MV-4-11 (cell line): Measurements from ENCODE around the gene TIMP1.
A peak's percentile ranks its signal among the peaks of the same experiment; 100 is the strongest.

Experiments
- DNase-seq: peaks from one replicate; lab custom pipeline; 2025; lab: John Stamatoyannopoulos, UW

The TIMP1 gene

DNA sequence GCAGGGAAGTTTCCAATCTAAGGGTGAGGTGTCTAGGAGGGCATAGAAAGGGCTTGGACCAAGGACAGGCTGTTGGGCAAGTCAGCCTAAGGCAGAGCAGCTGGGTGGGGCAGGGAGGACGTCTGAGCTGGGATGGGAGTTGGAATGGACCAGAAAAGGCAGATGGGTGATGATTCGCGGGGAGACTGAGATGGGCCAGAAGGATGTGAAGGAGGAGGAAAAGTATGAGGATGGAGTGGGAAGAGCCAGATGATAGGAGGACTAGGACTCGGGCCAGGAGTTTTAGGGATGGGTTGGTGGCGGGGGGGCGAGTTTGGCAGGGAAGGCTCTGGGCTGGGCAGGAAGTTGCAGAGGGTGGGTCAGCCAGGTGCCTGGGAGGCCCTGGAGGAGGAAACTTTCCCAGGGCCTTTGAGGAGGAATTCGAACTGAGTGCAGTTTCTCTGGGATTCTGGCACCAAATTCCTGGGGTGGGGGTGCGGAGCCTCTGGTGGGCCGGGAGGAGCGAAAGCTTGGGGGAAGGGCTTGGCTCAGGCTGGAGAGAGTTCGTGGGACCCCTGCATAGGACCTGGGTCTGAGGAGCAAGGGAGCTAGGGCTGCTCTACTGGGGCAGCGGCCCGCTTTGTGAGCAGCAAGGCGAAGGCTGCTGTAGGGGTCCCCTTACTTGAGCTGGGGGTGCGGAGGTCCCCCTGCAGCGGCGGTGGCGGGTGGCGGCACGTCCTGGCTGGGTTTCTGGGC, 8.7 kb upstream of the TIMP1 start:
- DNase-seq, result no peak

DNA sequence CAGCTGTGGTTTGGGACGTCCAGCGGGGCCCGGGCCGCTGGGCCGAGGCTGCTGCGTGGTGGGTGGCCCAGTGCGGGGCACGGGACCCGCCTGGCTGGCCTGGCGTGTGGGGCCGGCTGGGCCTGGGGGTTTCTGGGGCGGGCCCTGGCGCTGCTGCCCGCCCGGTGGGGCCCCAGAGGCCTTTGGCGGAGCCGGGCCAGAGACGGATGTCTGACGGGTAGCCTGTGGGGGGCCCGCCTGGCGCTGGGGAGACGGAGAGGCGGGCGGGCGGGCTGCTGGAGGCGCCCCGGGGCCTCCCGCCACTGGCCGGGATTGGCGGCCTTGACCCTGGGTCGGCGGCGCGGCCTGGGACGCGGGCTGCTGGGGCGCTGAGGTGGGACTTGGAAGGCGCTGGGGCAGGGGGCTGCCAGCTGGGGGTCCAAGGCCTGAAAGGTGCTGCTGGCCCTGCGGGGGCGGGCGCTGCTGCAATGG, 8.1 kb upstream of the TIMP1 start:
- DNase-seq, result no peak

DNA sequence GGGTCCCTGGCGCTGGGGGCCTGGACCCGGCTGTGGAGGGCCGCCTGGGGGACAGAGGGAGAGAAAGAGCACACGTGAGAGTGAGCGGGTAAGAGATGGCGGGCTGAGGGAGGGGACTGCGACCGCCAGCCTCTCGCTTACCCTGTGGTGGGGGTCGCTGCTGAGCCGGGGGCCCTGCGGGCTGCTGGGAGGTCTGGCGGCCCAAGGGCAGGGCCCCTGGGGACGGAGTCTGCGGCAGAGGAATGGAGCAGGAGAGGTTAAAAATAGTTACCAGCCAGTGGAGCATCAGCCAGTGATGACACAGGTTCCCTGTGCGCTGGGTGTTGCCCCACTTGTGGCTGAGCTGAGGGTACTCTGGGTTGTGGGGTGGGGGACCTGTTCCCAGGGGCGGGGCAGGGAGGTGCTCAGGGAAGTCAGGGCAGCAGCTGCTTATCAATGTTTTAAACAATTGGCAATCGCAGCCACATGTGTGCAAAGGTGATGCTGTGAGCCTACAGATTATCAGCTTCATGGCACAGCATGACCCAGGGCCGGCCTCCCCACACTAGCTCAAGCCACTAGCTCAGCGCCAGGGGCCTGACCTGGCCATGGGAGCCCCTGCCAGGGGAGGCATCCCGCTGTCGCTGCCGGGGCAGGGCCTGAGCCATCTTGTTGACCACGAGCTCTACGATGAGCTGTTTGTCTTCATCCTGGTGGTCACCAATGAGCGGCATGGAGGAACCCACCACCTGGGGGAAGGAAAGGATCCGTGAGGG, 7.5 kb upstream of the TIMP1 start:
- no peak for DNase-seq

DNA sequence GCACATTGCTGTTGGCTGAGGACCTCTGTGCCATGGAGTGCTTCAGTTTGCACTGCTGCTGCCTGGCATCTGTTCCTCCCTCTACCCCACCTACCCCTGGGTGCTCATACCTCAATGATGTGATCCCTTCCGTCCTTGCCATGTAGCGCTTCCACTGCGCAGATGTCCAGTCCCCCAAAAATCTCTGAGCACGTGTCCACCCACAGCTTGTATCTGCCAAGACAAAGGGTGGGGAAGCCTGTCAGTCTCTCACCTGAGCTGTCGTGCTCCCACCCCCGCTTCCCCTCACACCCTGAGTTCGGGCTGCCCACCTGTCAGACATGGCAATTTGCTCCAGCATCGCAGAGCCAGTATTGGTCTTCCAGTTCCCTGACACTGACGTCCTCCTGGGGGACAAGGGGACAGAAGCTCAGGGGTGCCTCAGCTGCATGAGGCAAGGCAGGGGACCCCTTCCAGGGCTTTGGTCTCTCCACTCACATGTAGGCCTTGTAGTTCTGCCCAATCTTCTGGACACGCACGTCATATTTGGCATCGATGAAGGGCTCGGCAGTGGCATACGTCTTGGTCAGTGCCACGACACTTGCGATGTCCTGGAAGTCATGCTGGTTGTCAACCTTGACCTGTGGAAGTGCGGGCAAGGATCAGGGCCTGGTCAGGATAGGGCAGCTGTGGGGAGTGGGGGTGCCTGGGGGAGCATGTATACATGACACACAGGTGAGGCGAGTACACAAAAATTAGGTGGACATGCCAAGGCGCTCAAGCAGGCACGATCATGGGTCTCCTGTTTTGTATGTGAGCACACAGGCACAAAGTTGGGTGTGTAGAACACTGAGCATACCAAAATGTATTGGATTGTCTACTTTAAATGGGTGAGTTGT, 6.0 kb upstream of the TIMP1 start:
- no peak for DNase-seq

DNA sequence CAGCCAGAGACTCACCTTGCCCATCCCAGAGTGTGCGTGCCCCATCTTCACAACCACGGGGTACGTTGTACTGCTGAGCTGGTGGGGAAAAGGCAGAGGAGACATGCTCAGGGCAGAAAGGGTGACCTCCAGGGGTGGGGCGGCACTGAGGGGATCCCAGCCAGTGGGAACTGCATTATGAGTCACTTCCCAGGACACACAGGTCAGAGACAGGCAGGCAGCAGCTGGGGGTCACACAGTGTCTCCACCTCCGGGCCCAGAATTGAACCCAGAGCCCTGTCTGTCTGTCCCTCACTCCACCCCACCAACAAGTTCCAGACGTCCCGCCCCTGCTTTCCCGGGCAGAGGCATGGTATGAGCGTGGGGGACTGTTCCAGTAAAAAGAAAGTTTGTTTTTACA, 4.8 kb upstream of the TIMP1 start:
- no peak for DNase-seq

DNA sequence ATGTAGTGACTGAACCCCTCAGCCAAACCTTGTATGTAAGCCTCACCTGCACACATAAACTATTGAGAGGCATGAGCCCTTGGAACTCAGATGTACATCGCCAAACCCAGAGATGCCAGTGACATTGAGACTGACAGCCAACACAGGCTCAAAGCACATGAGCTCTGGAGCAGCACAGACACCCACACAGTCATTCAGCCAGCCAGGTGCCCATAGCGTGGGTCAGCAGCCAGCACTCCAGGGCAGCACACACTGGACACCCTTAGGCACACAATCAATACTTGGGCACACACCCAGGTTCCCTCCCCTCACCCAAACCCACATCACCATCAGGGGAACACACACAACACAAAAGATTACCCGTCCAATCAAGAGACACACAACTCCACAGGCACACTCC, 4.3 kb upstream of the TIMP1 start:
- DNase-seq, result no peak

DNA sequence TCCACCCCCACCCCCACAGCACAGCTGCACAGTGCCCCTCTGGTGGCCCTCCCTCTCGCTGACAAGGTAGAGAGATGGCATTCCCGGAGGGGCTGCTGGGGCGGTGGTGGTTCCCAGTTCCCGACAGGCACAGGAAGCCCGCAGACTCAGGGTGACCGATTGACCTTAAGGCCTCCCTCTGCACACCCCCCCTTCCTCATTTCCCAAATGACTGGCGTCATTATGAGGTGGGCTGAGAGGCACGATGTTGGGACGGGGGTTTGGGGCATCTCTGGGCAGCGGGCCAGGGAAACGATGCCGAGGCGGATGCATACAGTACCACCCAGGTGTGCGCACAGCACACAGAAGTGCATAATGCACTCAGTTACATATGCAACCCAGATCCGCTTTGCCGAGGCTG, 3.5 kb upstream of the TIMP1 start:
- DNase-seq, result no peak

DNA sequence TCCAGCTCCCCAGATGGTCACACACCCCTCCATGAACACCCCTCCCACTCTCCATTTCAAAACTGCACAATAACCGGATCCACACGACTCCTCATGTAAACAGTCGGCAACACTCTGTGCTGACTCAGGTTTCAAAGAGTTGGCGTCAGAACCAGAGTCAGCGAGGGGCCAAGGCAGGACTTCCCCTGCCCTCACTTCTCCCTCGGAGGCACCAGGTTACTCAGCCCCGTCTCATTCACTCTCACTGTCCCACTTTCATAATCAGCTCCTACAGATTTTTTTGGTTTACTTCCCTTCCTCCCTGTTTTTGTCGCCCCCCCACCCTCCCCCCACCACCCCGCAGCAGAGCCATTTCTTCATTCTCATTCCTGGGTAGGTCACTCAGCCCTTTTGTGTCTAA, 2.7 kb upstream of the TIMP1 start:
- peak; percentile 55 for DNase-seq

DNA sequence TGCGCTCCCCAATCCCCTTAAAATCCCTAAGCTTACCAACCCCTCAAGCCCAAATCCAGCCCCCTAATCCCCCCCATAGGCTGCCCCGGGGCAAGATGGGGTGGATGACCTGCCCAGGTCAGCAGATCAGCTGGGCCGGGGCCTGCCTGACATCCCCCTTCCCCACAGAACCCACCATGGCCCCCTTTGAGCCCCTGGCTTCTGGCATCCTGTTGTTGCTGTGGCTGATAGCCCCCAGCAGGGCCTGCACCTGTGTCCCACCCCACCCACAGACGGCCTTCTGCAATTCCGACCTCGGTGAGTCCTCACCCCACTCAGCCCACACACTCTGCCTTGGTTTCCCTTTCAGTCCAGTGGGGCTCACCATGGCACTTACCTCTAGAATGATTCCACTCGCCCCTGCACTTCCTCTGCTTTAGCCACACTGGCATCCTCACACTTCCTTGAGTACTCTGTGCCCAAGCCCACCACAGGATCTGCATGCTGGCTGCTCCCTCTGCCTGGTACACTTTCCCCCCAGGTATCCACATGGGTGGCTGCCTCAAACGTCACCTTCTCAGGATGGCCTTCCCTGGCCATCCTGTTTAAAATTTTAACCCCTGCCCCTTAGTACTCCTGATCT, 1.1 kb downstream of the TIMP1 start:
- no peak for DNase-seq

DNA sequence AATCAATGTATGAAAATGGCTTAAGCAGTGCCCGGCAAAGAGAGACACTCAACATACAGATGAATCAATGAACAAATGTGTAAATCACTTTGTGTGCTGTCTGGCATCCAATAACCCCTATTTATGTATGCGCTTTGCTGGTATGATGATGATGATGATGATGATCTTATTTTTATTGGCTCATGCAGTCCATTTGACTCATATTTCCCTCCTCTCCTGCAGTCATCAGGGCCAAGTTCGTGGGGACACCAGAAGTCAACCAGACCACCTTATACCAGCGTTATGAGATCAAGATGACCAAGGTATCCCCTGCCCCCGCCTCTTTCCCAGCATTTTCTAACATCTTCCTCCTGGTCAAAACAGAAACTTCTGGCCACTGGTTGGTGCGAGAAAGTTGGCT, 2.5 kb downstream of the TIMP1 start:
- no peak for DNase-seq

DNA sequence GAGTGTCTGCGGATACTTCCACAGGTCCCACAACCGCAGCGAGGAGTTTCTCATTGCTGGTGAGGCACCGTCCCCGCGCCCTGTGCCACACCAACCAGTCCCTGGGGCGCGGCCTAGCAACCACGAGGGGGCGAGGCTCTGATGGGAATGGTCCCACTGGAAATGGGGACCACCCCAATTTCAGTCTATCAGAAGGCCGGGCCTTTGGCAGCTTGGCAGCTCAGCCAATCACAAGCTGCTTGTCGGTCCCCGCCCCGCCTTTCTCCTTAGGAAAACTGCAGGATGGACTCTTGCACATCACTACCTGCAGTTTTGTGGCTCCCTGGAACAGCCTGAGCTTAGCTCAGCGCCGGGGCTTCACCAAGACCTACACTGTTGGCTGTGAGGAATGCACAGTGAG, 3.0 kb downstream of the TIMP1 start:
- no peak for DNase-seq

DNA sequence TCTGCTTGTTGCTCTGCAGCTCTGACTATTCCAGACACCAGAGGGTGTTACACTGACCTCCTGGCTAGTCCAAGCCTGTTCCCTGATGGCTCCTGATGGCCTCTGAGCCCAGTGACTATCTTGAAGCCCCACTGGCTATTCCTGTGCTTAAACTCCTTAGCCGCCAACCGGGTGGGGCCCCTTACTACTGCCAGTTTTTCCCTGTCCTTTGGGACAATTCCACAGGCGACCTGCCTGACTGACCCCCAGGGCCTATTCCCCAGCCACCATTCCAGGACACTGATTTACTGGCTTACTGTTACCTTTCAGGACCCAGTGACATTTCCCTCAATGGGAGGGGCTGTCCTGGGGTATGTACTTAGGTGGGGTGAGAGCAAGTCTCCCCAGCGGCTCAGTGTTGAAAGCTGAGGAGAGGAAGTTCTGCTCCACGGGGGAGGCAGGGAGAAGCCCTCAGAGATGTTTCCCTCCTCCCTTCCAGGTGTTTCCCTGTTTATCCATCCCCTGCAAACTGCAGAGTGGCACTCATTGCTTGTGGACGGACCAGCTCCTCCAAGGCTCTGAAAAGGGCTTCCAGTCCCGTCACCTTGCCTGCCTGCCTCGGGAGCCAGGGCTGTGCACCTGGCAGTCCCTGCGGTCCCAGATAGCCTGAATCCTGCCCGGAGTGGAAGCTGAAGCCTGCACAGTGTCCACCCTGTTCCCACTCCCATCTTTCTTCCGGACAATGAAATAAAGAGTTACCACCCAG, 4.0 kb downstream of the TIMP1 start:
- DNase-seq, result no peak

DNA sequence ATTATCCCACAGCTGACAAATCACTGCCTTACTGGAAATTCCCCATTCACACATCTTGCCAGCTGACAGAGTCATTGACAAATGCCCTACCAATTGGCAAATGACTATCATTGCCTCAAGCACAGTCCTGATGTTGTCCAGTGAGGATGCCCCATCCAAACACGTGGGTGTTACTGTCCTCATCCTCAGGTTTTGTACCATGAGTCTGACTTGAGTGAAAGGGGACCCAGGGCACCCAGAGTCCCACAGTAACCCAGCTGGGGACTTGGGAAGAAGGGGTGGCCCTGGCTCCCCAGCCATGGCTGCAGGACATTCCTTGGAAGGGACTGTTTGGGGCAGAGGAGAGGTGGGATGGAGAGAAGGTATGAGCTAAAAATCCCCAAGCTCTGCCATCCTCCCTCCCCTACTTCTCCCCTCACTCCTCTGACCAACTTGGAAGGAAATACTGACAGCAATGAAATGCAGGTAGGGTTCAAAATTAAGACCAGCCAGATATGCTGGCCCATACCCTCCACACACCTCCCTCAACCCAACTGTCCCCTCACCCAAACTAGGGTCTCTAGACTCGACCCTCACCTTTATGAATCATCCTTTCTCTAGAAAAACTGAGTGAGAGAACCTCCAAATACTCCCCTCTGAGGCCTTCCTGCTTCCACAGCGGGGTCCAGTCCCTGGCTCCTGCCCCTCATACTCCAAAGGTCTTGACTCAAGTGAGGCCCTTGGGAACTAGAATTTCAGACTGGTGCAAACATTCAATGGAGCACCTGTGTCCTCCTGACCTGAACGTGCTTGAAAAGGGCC, 5.1 kb downstream of the TIMP1 start:
- DNase-seq, result no peak

DNA sequence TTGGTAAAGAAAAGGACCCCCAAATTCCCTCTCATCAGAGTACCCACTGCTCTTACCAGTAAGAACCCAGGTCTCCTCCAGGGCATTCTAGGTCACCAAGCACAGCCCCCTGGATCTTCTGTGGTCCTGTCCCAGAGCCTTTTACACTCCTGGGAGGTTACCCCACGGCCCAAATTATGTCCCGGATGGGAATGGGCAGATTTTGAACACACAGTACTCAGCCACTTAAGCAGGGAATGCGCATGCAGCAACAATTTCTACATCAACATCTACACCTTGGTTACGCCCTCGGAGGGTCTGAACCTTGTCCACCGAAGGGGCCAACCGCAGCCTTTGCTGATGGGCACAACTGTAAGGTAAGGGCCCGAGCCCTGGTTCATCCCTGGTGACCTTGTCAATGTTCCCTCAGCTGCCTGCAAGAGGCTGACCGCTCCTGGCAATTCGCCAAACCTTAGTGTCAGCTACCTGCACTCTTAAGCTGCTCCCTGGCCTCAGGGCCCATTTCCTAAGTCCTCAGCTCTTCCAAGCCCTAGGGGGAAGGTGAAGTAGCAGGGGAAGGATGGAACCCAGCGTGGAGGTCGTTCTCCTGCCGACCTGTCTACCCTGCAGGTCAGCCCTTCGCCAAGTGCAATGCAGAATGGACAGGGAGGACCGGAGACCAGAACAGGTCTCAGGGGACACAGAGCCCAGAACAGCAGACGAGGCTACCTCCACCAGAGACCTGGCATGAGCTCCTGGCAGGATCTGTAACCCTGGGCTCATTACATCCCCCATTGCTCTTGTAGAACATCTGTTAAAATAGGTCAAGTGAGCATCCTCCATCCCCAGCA, 5.9 kb downstream of the TIMP1 start:
- no peak for DNase-seq

DNA sequence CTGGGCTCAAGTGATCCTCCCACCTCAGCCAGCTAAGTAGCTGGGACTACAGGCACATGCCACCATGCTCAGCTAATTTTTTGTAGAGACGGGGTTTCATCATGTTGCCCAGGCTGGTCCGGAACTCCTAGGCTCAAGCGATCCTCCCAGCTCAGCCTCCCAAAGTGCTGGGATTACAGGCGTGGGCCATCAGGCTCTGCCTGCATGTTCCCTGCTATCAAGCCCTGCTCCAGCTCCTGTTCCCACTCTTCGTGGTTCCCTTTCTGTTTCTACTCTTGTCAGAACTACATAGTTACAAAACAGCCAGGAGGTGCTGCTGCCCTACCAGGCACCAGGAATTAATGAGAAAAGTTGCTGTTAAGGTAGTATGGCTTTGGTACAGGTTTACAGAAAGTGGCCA, 8.7 kb downstream of the TIMP1 start:
- no peak for DNase-seq

DNA sequence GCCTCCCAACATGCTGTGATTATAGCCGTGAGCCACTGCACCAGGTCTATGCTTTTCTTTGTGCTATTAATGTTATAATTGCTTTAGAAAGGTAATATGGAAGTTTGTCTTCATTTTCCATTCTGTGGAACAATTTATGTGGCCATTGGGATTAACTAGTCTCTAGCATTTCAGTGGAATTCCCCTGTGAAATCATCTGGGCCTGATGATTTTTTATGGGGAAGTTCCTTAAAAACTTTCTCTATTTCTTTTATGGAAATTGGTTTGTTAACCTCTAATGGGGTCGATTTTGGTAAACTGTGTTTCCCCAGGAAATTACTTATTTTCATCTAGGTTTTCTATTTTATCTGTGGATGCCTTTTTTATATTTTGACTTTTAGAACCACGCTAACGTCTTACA, 11.3 kb downstream of the TIMP1 start:
- no peak for DNase-seq

DNA sequence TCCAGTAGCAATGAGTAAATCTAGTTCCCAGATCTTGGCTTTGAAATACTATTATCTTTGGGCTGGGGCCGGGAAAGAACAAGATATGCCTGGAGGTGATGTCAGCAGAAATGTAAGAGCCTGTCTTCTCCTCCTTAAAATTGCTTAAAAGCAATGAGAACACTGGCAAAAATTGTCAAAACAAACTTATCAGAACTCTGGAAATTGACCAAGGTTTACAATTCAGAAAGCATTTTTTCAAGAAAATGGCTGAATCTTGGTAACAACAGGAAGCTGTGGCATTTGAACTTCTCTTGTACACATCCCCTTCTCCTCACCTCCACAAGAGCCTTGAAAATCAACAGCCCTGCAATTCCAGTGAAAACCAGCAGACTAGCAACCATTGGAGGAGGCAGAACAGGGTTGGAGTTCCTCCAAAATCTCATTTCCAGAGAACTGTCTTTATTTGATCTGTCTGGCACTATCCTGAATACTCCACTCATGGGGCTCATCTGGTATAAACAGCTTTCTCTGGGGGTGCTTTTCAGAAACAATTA, 13.5 kb downstream of the TIMP1 start:
- no peak for DNase-seq

DNA sequence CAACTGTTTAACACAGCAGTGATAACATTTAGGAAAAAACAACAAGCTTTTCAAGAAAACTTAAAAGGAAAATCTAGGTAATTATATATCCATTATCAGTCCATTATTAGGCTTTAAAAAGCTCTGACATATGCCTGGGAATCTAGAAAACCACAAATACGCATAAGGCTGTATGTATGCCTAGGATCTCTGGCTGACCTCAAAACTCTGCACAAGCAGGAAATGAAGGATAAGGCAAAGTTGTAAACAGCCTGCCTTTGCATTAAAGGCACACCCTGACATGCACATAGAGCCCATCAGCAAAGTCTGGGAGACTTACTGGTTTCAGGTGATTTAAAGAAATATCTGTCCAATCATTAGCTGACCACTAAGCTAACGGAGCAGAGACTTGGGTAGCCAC, 14.0 kb downstream of the TIMP1 start:
- no peak for DNase-seq

DNA sequence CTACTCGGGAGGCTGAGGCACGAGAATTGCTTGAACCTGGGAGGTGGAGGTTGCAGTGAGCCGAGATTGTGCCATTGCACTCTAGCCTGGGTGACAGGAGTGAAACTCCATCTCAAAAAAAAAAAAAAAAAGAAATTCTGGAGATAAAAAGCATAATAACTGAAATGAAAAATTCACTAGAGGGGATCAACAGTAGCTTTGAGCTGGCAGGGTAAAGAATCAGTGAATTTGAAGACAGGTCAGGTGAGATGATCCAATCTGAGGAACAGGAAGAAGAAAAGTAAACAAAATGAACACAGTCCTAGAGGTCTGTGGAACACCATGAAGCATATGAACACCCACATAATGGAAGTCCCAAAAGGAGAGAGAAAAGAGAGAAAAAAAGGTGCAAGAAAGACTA, 15.0 kb downstream of the TIMP1 start:
- no peak for DNase-seq
